HG02973 (cell line): ENCODE measurements around the gene KRTAP9-7.
"Not testable (repeated sequence)": the region's sequence is repeated elsewhere in the genome, so short reads cannot be mapped to it uniquely, and the experiment has no call there.

Source experiments
- ATAC-seq: cut with Tn5 transposase; IDR thresholded peaks from one replicate; pipeline ENCODE4 v1.9.1; 2021; ENCODE audit warnings: moderate library complexity; ENCODE audit not compliant: unreplicated experiment

KRTAP9-7 gene

GRCh38 chr17:41275648-41276190 lies at the start of gene KRTAP9-7:
KRTAP9-7 (plus strand) TSS chr17:41275698; CDS start chr17:41275698, 0 bp downstream.
- ATAC-seq: not testable (repeated sequence)

DNA sequence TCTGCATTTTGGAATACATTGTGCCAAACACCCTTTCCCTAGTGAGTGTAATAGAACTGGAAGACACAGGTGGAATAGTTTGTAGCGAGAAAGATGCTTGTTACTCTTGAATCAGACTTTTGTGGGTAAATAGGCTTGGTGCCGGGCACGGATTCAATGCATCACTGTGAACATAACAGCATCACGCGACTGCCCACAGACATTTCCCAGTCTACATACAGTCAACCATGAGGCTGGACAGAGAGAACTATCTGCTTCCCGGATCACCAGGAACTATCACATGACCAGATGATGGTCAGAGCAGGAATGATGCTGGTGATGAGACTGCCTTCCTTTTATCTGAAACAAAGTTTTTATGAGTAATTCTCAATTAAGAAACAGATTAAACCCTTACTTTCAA lies 49.4 kb upstream of the KRTAP9-7 start:
- no peak for ATAC-seq

DNA sequence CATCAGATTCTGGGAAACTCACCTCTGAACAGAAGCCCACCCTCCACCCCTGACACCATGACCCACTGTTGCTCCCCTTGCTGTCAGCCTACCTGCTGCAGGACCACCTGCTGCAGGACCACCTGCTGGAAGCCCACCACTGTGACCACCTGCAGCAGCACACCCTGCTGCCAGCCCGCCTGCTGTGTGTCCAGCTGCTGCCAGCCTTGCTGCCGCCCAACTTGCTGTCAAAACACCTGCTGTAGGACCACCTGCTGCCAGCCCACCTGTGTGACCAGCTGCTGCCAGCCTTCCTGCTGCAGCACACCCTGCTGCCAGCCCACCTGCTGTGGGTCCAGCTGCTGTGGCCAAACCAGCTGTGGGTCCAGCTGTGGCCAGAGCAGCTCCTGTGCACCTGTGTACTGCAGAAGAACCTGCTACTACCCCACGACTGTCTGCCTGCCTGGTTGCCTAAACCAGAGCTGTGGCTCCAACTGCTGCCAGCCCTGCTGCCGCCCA lies 48.9 kb upstream of the KRTAP9-7 start, which contains the start of gene KRTAP9-2:
Gene KRTAP9-2 (plus strand): TSS at position 51 of the 498 bp plus-strand sequence. CDS start 7 bp downstream, at position 58.
- ATAC-seq: not testable (repeated sequence)

DNA sequence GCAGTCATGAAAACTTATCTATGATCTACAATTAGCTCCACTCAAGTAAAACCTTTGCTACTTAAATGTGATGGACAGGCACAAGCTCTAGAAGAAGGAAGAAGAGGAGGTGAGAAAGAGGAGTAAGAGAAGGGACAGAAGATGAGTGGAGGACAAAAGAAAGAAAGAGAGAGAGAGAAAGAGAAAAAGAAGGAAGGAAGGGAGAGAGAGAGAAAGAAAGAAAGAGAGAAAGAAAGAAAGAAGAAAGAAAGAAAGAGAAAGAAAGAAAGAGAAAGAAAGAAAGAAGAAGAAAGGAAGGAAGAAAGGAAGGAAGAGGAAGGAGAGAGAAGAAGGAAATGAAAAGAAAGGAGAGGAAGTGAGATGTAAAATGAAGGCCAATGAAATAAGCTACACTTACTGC lies 45.4 kb upstream of the KRTAP9-7 start:
- ATAC-seq: no peak

- no peak for ATAC-seq
Measured at GRCh38 chr17:41231731-41232130, 43.8 kb upstream of the KRTAP9-7 start.

- ATAC-seq: not testable (repeated sequence)
Measured at GRCh38 chr17:41232399-41233105, 42.9 kb upstream of the KRTAP9-7 start, which contains the start of gene KRTAP9-3. KRTAP9-3 (plus strand) TSS chr17:41232449; CDS start chr17:41232502, 53 bp downstream.

DNA sequence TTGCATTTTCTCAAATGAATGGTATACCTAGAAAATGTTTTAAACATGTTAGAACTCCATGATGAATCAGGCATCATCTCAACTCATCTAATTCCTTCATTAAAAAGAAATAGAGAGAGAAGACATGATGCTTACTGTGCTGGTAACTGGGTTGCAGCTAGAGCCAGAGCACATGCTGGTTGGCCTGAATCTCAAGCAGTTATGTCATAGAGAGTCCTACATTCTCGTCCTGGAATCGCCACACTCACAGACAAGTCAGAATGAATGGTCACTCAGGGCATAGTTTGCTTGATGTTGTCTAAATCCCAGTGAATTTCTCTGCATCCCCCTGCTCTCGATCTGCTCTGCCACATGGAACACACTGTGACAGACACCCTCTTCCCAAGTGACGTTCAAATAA lies 38.4 kb upstream of the KRTAP9-7 start:
- ATAC-seq: not testable (repeated sequence)

- not testable (repeated sequence) for ATAC-seq
Measured at GRCh38 chr17:41237949-41238437, 37.5 kb upstream of the KRTAP9-7 start, which contains the start of gene KRTAP9-8. KRTAP9-8 (plus strand) TSS chr17:41237999; CDS start chr17:41238052, 53 bp downstream.

DNA sequence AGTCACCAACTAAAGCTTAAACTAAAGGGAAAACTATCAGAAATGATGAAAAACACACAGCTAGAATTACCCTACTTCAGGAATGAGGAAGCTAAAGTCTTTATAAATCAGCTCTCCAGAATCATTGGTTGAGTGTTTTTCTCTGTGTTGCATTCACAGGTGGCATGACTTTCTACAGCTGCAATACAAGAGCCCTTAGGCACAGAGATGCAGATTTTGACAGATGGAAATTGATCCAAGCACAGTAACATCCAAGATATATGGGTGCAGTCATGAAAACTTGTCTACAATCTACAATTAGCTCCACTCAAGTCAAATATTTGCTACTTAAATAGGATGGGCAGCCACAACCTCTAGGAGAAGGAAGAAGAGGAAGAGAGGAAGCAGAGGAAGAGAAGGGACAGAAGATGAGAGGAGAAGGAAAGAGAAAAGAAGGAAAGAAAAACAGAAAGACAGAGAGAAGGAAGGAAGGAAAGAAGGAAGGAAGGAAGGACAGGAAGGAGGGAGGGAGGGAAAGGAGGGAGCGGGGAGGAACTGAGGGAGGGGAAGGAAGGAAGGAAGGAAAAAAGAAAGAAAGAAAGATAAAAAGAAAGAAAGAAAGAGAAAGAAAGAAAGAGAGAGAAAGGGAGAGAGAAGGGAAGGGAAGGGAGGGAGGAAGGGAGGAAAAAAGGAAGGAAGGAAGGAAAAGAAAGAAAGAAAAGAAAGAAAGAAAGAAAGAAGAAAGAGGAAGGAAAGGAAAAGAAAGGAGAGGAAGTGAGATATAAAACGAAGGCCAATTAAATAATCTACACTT lies 28.3 kb upstream of the KRTAP9-7 start:
- not testable (repeated sequence) for ATAC-seq

GRCh38 chr17:41249637-41250240 lies 25.8 kb upstream of the KRTAP9-7 start, which contains the start of gene KRTAP9-4:
KRTAP9-4 (plus strand) TSS chr17:41249687; CDS start chr17:41249721, 34 bp downstream.
- not testable (repeated sequence) for ATAC-seq

- ATAC-seq: no peak
Measured at GRCh38 chr17:41251261-41251660, 24.2 kb upstream of the KRTAP9-7 start.

DNA sequence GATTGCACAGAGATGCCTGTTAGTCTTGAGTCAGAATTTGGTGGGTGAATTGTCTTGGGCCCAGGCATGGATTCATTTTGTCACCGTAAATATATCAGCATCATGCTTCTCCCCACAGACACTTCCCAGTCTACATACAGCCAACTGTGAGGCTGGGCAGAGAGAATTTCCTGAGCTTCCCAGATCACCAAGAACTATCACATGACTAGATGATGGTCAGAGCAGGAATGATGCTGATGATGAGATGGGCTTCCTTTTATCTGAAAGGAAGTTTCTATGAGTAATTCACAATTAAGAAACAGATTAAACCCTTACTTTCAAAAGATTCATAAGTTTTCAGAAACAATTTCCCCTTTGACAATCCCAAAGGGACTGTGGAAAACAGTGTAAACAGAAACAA lies 20.6 kb upstream of the KRTAP9-7 start:
- ATAC-seq: no peak

GRCh38 chr17:41255381-41256290 lies 19.9 kb upstream of the KRTAP9-7 start, which contains the start of gene KRTAP9-9:
KRTAP9-9 (plus strand) TSS chr17:41255384.
- ATAC-seq: not testable (repeated sequence)

DNA sequence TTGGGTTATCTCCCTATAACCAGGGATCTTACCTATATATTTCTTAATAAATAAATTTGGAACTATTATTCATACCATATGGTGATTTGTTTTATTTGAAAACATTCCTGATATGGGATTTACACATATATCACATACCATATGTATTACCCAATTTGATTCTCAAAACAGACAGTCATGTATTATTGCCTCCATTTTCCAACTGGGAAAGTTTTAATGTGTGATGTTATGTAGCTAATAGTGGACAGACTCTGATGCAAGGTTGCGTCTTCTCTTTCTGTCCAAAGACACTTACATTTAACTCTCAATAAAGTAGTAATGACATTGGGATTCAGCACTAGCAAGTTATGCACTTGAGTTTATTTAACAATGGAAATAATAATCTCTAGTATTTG lies 19.2 kb upstream of the KRTAP9-7 start:
- no peak for ATAC-seq

DNA sequence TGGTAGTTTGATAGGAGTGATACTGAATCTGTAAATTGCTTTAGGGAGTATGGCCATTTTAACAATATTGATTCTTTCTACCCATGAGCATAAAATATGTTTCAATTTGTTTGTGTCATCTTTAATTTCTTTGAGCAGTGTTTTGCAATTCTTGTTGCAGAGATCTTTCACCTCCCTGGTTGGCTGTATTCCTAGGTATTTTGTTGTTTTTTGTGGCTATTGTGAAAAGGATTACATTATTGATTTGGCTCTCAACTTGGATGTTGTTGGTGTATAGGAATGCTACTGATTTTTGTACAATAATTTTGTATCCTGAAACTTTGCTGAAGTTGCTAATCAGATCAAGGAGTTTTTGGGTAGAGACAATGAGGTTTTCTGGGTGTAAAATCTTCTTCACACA lies 17.1 kb upstream of the KRTAP9-7 start:
- ATAC-seq: no peak

GRCh38 chr17:41263212-41263611 lies 12.3 kb upstream of the KRTAP9-7 start:
- ATAC-seq: no peak

GRCh38 chr17:41264599-41264998 lies 10.9 kb upstream of the KRTAP9-7 start:
- no peak for ATAC-seq

DNA sequence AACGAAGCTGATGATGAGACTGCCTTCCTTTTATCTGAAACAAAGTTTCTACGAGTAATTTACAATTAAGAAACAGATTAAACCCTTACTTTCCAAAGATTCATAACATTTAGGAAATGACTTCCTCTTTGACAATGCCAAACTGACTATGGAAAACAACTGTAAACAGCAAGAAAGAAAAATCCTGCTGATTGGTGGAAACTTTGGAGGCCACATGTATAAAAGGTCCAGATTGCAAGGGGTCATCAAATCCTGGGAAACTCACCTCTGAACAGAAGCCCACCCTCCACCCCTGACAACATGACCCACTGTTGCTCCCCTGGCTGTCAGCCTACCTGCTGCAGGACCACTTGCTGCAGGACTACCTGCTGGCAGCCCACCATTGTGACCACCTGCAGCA lies 10.4 kb upstream of the KRTAP9-7 start, which contains the start of gene KRTAP9-6:
Gene KRTAP9-6 (plus strand): TSS at position 301 of the 400 bp plus-strand sequence. CDS start 0 bp downstream, at position 301.
- no peak for ATAC-seq

GRCh38 chr17:41267711-41268110 lies 7.8 kb upstream of the KRTAP9-7 start:
- no peak for ATAC-seq
